ENCODE results near the gene MMP23B.
"Not testable (repeated sequence)": the region's sequence is repeated elsewhere in the genome, so short reads cannot be mapped to it uniquely, and the experiment has no call there.

MMP23B gene

GRCh38 chr1:1631782-1632420, at the start of gene MMP23B:
TSS of gene MMP23B (plus strand) at chr1:1632173. CDS start at chr1:1632219, 46 bp downstream.
- H3K4me3 ChIP-seq (replicated peaks in 1 of 2; ENCODE audit: low read depth in 2 of 2, low read length in 2 of 2): no peak within 1 kb of the TSS
- peak in 1 of 2 donors; percentile 34 for DNase-seq (ENCODE audit: low read depth in 2 of 2)
- TF ChIP-seq CTCF (IDR thresholded peaks at IDR 0.05; ENCODE audit: low read depth, low read length): no peak

- TF ChIP-seq CTCF (IDR thresholded peaks at IDR 0.05; ENCODE audit: low read depth, low read length): no peak
- no peak overlapping the region for H3K4me3 ChIP-seq (replicated peaks in 1 of 2; ENCODE audit: low read depth in 2 of 2, low read length in 2 of 2)
- no peak for DNase-seq (ENCODE audit: low read depth in 2 of 2)
Measured at GRCh38 chr1:1582585-1583346, 49.2 kb upstream of the MMP23B start.

DNA sequence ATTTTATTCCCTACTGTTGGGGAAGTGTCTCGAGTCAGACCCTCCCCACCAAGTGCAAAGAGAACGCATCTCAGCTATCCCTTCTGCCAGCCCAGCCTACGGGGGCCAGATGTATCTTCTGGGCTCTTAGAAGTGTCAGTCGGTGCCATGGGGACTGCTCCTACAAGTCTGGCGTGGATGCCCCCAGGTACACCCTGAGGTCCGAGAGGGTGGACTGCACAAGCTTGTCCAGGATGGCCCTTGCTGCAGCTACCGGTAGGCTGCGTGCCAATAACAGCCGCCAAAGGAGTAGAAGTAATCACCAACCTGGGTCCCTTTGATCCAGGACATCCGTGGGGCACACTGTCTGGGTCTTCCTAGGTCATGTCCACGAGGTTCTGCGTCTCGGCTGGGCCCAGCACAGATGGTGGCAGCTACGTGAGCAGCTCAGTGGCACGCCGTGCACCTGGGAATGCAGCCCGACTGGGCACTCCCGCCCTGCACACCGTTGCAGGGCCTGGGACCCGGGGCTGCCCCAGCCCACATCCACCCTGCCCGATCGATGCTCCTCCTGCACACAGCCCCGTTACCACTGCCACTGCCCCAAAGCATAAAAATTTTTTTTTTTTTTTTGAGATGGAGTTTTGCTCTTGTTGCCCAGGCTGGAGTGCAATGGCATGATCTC, 48.5 kb upstream of the MMP23B start:
- DNase-seq (ENCODE audit: low read depth in 2 of 2): no peak
- H3K4me3 ChIP-seq (replicated peaks in 1 of 2; ENCODE audit: low read depth in 2 of 2, low read length in 2 of 2): no peak overlapping the region
- TF ChIP-seq CTCF (IDR thresholded peaks at IDR 0.05; ENCODE audit: low read depth, low read length): no peak

- no peak overlapping the region for H3K4me3 ChIP-seq (replicated peaks in 1 of 2; ENCODE audit: low read depth in 2 of 2, low read length in 2 of 2)
- DNase-seq (ENCODE audit: low read depth in 2 of 2): no peak
- TF ChIP-seq CTCF (IDR thresholded peaks at IDR 0.05; ENCODE audit: low read depth, low read length): no peak
Measured at GRCh38 chr1:1591452-1591851, 40.5 kb upstream of the MMP23B start.

GRCh38 chr1:1593834-1594601, 38.0 kb upstream of the MMP23B start:
- no peak overlapping the region for H3K4me3 ChIP-seq (replicated peaks in 1 of 2; ENCODE audit: low read depth in 2 of 2, low read length in 2 of 2)
- DNase-seq (ENCODE audit: low read depth in 2 of 2): no peak
- no peak for TF ChIP-seq CTCF (IDR thresholded peaks at IDR 0.05; ENCODE audit: low read depth, low read length)

DNA sequence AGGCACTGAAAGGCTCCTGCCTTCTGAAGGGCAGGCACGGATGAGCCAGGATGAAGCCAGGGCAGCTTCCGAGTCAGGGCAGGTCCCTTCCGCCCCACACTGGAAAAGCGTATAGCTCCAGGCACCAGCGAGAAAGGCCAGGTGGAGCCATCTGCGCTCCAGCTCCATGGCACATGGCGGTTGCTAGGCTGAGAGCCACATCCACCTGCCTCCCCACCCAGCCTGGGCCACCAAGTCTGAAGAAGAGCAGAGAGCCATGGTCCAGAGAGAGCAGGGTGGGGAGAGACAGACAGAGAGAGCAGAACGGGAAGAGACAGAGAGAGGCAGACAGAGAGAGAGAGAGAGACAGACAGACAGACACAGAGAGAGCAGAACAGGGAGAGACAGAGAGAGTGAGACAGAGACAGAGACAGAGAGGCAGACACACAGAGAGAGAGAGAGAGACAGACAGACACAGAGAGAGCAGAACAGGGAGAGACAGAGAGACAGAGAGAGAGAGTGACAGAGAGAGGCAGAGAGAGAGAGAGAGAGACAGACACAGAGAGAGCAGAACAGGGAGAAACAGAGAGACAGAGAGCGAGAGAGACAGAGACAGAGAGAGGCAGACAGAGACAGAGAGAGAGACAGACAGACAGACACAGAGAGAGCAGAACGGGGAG, 37.2 kb upstream of the MMP23B start:
- no peak for TF ChIP-seq CTCF (IDR thresholded peaks at IDR 0.05; ENCODE audit: low read depth, low read length)
- no peak for DNase-seq (ENCODE audit: low read depth in 2 of 2)
- no peak overlapping the region for H3K4me3 ChIP-seq (replicated peaks in 1 of 2; ENCODE audit: low read depth in 2 of 2, low read length in 2 of 2)

- H3K4me3 ChIP-seq (replicated peaks in 1 of 2; ENCODE audit: low read depth in 2 of 2, low read length in 2 of 2); DNase-seq (ENCODE audit: low read depth in 2 of 2): not testable (repeated sequence)
Measured at GRCh38 chr1:1595341-1595740, 36.6 kb upstream of the MMP23B start.

Data from cardiac fibroblast (primary cell).